Measurements from ENCODE around the gene FBN1. TPM values are rescaled to one million over a fixed set of nuclear protein-coding genes. Genes with fewer than 3 reads are reported as not detected.

The FBN1 gene
- total RNA-seq, 2 donors from 2014 or later, result 5.5 to 5.9 TPM

- no peaks in the 10 kb centered on the region for H3K36me3 Mint-ChIP-seq (ENCODE audit: low read depth)
- no peak overlapping the region for H3K4me3 Mint-ChIP-seq
- WGBS, 2 experiments (ENCODE audit: insufficient coverage in 1 of 2, insufficient read length in 1 of 2), result 83 to 97% methylated on average over 1 to 4 of the region's 4 CpGs
- H3K4me3 ChIP-seq (ENCODE audit: low read length), result no peak overlapping the region
- H3K9me3 ChIP-seq (ENCODE audit: control insufficient read depth, low read length), result no peaks in the 10 kb centered on the region
- H3K4me1 ChIP-seq (ENCODE audit: control insufficient read depth, insufficient read depth, low read length), result no peaks in the 10 kb centered on the region
- DNase-seq, result no peak
- H3K27me3 ChIP-seq (ENCODE audit: control insufficient read depth, insufficient read depth, low read length, poor library complexity, severe bottlenecking), result no peaks in the 10 kb centered on the region
- no peak overlapping the region for H3K27ac Mint-ChIP-seq
- H3K27me3 Mint-ChIP-seq (ENCODE audit: insufficient read depth), result no peaks in the 10 kb centered on the region
- no peaks in the 10 kb centered on the region for H3K4me1 Mint-ChIP-seq
- no peaks in the 10 kb centered on the region for H3K36me3 ChIP-seq (ENCODE audit: control insufficient read depth, insufficient read depth, low read length)
- no peaks in the 10 kb centered on the region for H3K9me3 Mint-ChIP-seq
- no peak overlapping the region for H3K27ac ChIP-seq (ENCODE audit: low read depth, low read length)
- H3K9ac ChIP-seq (ENCODE audit: extremely low read depth, low read length, poor library complexity, severe bottlenecking), result no peak overlapping the region
- TF ChIP-seq, protein P1, sequence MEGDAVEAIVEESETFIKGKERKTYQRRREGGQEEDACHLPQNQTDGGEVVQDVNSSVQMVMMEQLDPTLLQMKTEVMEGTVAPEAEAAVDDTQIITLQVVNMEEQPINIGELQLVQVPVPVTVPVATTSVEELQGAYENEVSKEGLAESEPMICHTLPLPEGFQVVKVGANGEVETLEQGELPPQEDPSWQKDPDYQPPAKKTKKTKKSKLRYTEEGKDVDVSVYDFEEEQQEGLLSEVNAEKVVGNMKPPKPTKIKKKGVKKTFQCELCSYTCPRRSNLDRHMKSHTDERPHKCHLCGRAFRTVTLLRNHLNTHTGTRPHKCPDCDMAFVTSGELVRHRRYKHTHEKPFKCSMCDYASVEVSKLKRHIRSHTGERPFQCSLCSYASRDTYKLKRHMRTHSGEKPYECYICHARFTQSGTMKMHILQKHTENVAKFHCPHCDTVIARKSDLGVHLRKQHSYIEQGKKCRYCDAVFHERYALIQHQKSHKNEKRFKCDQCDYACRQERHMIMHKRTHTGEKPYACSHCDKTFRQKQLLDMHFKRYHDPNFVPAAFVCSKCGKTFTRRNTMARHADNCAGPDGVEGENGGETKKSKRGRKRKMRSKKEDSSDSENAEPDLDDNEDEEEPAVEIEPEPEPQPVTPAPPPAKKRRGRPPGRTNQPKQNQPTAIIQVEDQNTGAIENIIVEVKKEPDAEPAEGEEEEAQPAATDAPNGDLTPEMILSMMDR (conservative IDR thresholded peaks at IDR 0.05), result no peak
These were observed 115.0 kb downstream of the FBN1 start for GRCh38 chr15:48530528-48530927.

DNA sequence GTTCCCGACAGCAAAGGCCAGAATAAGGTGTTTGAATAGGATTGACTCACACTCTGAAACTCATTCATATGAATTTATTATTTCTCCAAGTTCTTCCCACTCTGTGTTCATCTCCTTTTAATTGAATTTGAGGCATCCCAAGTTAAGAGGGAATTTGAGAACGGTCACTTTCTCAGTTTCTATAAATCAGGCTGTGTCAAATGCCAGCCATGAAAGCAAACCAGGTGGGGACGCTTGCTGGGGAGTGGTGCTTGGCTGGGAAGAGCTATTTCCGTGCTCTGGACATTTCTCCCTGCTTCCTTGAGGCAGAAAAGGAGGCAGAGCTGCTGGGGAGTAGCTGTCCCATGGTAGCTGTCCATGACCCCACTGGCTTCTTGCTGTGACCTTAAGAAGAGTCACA lies 116.6 kb downstream of the FBN1 start:
- no peaks in the 10 kb centered on the region for H3K4me1 ChIP-seq (ENCODE audit: control insufficient read depth, insufficient read depth, low read length)
- TF ChIP-seq, protein P1 (conservative IDR thresholded peaks at IDR 0.05), result no peak
- no peak overlapping the region for H3K4me3 ChIP-seq (ENCODE audit: low read length)
- H3K36me3 ChIP-seq (ENCODE audit: control insufficient read depth, insufficient read depth, low read length), result no peaks in the 10 kb centered on the region
- no peak overlapping the region for H3K9ac ChIP-seq (ENCODE audit: extremely low read depth, low read length, poor library complexity, severe bottlenecking)
- H3K27ac ChIP-seq (ENCODE audit: low read depth, low read length), result no peak overlapping the region
- no peak for DNase-seq
- no peaks in the 10 kb centered on the region for H3K27me3 Mint-ChIP-seq (ENCODE audit: insufficient read depth)
- no peaks in the 10 kb centered on the region for H3K9me3 ChIP-seq (ENCODE audit: control insufficient read depth, low read length)
- no peaks in the 10 kb centered on the region for H3K36me3 Mint-ChIP-seq (ENCODE audit: low read depth)
- H3K27ac Mint-ChIP-seq, result no peak overlapping the region
- H3K4me1 Mint-ChIP-seq, result no peaks in the 10 kb centered on the region
- H3K9me3 Mint-ChIP-seq, result no peaks in the 10 kb centered on the region
- 84 to 86% methylated on average over 4 of the region's 4 CpGs for WGBS, 2 experiments (ENCODE audit: insufficient coverage in 1 of 2, insufficient read length in 1 of 2)
- no peaks in the 10 kb centered on the region for H3K27me3 ChIP-seq (ENCODE audit: control insufficient read depth, insufficient read depth, low read length, poor library complexity, severe bottlenecking)
- H3K4me3 Mint-ChIP-seq, result no peak overlapping the region

DNA sequence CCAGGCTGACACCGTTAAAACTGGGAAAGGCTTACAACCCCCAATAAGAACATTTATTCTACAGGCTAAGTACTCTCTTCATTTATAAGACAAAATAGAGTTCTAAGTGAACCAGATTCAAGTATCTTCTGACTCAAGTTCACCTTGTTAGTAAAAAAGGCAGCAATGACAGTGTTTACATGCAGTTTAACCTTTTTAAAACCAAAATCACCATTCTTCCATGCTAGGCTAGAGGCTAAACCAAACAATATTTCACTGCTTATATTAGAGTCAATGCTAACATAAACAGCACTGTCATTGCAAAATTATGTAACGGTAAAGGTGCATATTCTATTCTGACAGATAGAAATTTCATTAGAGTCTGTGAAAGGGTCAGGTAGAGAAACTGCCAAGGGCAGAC lies 118.0 kb downstream of the FBN1 start:
- 89% methylated on average over 2 of the region's 2 CpGs; no CpG with 5 or more reads in 1 of the 2 experiments for WGBS, 2 experiments (ENCODE audit: insufficient coverage in 1 of 2, insufficient read length in 1 of 2)
- H3K9me3 ChIP-seq (ENCODE audit: control insufficient read depth, low read length), result no peaks in the 10 kb centered on the region
- Mint-ChIP-seq H3K36me3 (ENCODE audit: low read depth) (no peaks in the 10 kb centered on the region), H3K27me3 (ENCODE audit: insufficient read depth) (no peaks in the 10 kb centered on the region), H3K27ac (no peak overlapping the region), H3K4me3 (no peak overlapping the region), H3K9me3 (no peaks in the 10 kb centered on the region), H3K4me1 (no peaks in the 10 kb centered on the region)
- no peak overlapping the region for H3K4me3 ChIP-seq (ENCODE audit: low read length)
- no peak overlapping the region for H3K9ac ChIP-seq (ENCODE audit: extremely low read depth, low read length, poor library complexity, severe bottlenecking)
- H3K36me3 ChIP-seq (ENCODE audit: control insufficient read depth, insufficient read depth, low read length), result no peaks in the 10 kb centered on the region
- H3K4me1 ChIP-seq (ENCODE audit: control insufficient read depth, insufficient read depth, low read length), result no peaks in the 10 kb centered on the region
- no peak for DNase-seq
- H3K27ac ChIP-seq (ENCODE audit: low read depth, low read length), result no peak overlapping the region
- TF ChIP-seq, protein P1 (conservative IDR thresholded peaks at IDR 0.05), result no peak
- H3K27me3 ChIP-seq (ENCODE audit: control insufficient read depth, insufficient read depth, low read length, poor library complexity, severe bottlenecking), result no peaks in the 10 kb centered on the region
